Measurements from ENCODE around the gene DMWD. TPM values are rescaled to one million over a fixed set of nuclear protein-coding genes. Genes with fewer than 3 reads are reported as not detected.

The DMWD gene
- polyA plus RNA-seq, 1 of the 3 experiments (the other 2 are of a cell fraction), result 40.6 TPM

GRCh38 chr19:45780146-45780447, 12.5 kb downstream of the DMWD start:
- CTCF ChIA-PET, result no interaction called here
- DNase-seq, result no peak
- peak overlapping the region; percentile 90; the same call in 1 of the 2 replicates for H3K4me2 ChIP-seq
- 87% methylated on average over 4 of the region's 4 CpGs for WGBS (ENCODE audit: low lambda C conversion rate)
- H3K9ac ChIP-seq, result no peak overlapping the region
- 0 out of 2 replicates have a peak, but pooled peaks cover 8% of the 10 kb centered on the region for H4K20me1 ChIP-seq (ENCODE audit: insufficient read depth)
- H3K9me2 ChIP-seq, result no peaks in the 10 kb centered on the region
- H3K36me3 ChIP-seq (replicated peaks in 1 of 2; ENCODE audit: control insufficient read depth in 1 of 2, insufficient read depth in 2 of 2, low read length in 1 of 2), result peaks cover 15 to 40% of the 10 kb centered on the region in 2 experiments
- no peak overlapping the region for H2AFZ ChIP-seq (ENCODE audit: low read depth)
- H3K27me3 ChIP-seq (ENCODE audit: insufficient read depth), result no peaks in the 10 kb centered on the region
- TF ChIP-seq FOSL2 (IDR thresholded peaks at IDR 0.05; ENCODE audit: borderline replicate concordance, low read depth), result no peak
- TF ChIP-seq ELF1 (IDR thresholded peaks at IDR 0.05), result no peak
- TF ChIP-seq MAX (IDR thresholded peaks at IDR 0.05; ENCODE audit: low read depth), result no peak
- TF ChIP-seq RXRA (IDR thresholded peaks at IDR 0.05; ENCODE audit: borderline replicate concordance, low read depth), result no peak
- no peak for TF ChIP-seq EP300 (IDR thresholded peaks at IDR 0.05; ENCODE audit: borderline replicate concordance in 1 of 2, low read depth in 1 of 2, low read length in 1 of 2)
- no peak for TF ChIP-seq GATA2 (CRISPR knock-in tag; IDR thresholded peaks at IDR 0.05)
- peaks cover 23% of the 10 kb centered on the region for H3F3A ChIP-seq (replicated peaks; ENCODE audit: insufficient read depth)
- H3K4me3 ChIP-seq (ENCODE audit: low read depth in 2 of 2, low read length in 1 of 2), result no peak overlapping the region
- no peak overlapping the region for H3K27ac ChIP-seq (ENCODE audit: low read depth in 2 of 2, low read length in 1 of 2)
- peaks cover 22 to 30% of the 10 kb centered on the region in 2 experiments; a peak in 3 of 4 replicates for H3K4me1 ChIP-seq (ENCODE audit: control insufficient read depth in 1 of 2, insufficient read depth in 2 of 2, low read depth in 1 of 2, low read length in 1 of 2)
- H3K79me2 ChIP-seq (ENCODE audit: insufficient read depth), result peaks cover 37% of the 10 kb centered on the region
- H3K9me3 ChIP-seq, result no peaks in the 10 kb centered on the region
- POLR2A ChIA-PET, result no interaction called here

- no peaks in the 10 kb centered on the region for H3K9me2 ChIP-seq
- H3F3A ChIP-seq (replicated peaks; ENCODE audit: insufficient read depth), result peaks cover 29% of the 10 kb centered on the region
- peaks cover 22 to 30% of the 10 kb centered on the region in 2 experiments; a peak in 3 of 4 replicates for H3K4me1 ChIP-seq (ENCODE audit: control insufficient read depth in 1 of 2, insufficient read depth in 2 of 2, low read depth in 1 of 2, low read length in 1 of 2)
- POLR2A ChIA-PET, result no interaction called here
- H3K4me2 ChIP-seq, result peak overlapping the region; percentile 90; the same call in 1 of the 2 replicates
- CTCF ChIA-PET, result interaction anchor here (1.0 to 1.3 kb wide), 3 partner anchors 9 to 38 kb away, joined by 3 to 10 read pairs (median 5); no protein-coding TSS in a partner anchor
- DNase-seq, result peak; percentile 89
- H3K9me3 ChIP-seq, result no peaks in the 10 kb centered on the region
- peaks cover 15 to 35% of the 10 kb centered on the region in 2 experiments for H3K36me3 ChIP-seq (replicated peaks in 1 of 2; ENCODE audit: control insufficient read depth in 1 of 2, insufficient read depth in 2 of 2, low read length in 1 of 2)
- H2AFZ ChIP-seq (ENCODE audit: low read depth), result no peak overlapping the region
- no peak overlapping the region for H3K9ac ChIP-seq
- 86% methylated on average over 46 of the region's 48 CpGs for WGBS (ENCODE audit: low lambda C conversion rate)
- 0 out of 2 replicates have a peak, but pooled peaks cover 8% of the 10 kb centered on the region for H4K20me1 ChIP-seq (ENCODE audit: insufficient read depth)
- no peaks in the 10 kb centered on the region for H3K27me3 ChIP-seq (ENCODE audit: insufficient read depth)
- peaks cover 30% of the 10 kb centered on the region for H3K79me2 ChIP-seq (ENCODE audit: insufficient read depth)
- H3K4me3 ChIP-seq (ENCODE audit: low read depth in 2 of 2, low read length in 1 of 2), result peak overlapping the region in 1 of 2 experiments; percentile 49; a peak in 1 of 4 replicates
- no peak for TF ChIP-seq FOXJ3 (CRISPR knock-in tag; IDR thresholded peaks at IDR 0.05)
- TF ChIP-seq RFX5 (IDR thresholded peaks at IDR 0.05; ENCODE audit: low read length), result no peak
- TF ChIP-seq EZH2phosphoT487 (IDR thresholded peaks at IDR 0.05; ENCODE audit: borderline replicate concordance, low read depth), result no peak
- peak; percentile 47; the same call in 1 of the 2 replicates for TF ChIP-seq PBX3 (IDR thresholded peaks at IDR 0.05)
- TF ChIP-seq GATA2 (CRISPR knock-in tag; IDR thresholded peaks at IDR 0.05), result no peak
- no peak overlapping the region for H3K27ac ChIP-seq (ENCODE audit: low read depth in 2 of 2, low read length in 1 of 2)
These were observed 13.2 kb downstream of the DMWD start for GRCh38 chr19:45779231-45780145.

All from SK-N-SH (cell line).